K562 (cell line): ENCODE results near the gene NYAP2. TPM values are rescaled to one million over a fixed set of nuclear protein-coding genes. Genes with fewer than 3 reads are reported as not detected.
A peak's percentile ranks its signal among the peaks of the same experiment; 100 is the strongest.

ENCODE experiments used
- ARID1B ChIP-seq: fragments of 450-650 bp; IDR thresholded peaks from 2 replicates; pipeline ENCODE4 v1.6.1; 2016; ENCODE audit warnings: antibody characterized with exemption, mild to moderate bottlenecking, inconsistent platforms
- MIER1 ChIP-seq: fragments of 450-650 bp; IDR thresholded peaks from 2 replicates; pipeline ENCODE4 v1.6.1; 2016; ENCODE audit warnings: antibody characterized with exemption, mild to moderate bottlenecking, low read depth
- NCOA1 ChIP-seq: fragments of 450-650 bp; IDR thresholded peaks from 2 replicates; pipeline ENCODE4 v1.6.1; 2016; ENCODE audit warnings: low read depth
- NR2C2 ChIP-seq, 2 experiments: fragments of 200-800 bp in 1 of 2; sonication (Bioruptor generic) in 1 of 2; sonication (generic) in 1 of 2; formaldehyde crosslinking in 1 of 2; IDR thresholded peaks; 2 replicates each; pipeline versions ENCODE4 v1.6.1 to v1.8.0; 2016 to 2022; ENCODE audit warnings: mild to moderate bottlenecking in 1 of 2, missing compliant biosample characterization in 1 of 2, missing genetic modification characterization in 1 of 2, missing genetic modification reagents in 1 of 2
- POLR2AphosphoS5 ChIP-seq: IDR thresholded peaks from 2 replicates; pipeline ENCODE4 v1.6.1; 2011; ENCODE audit warnings: mild to moderate bottlenecking, low read depth, low read length, moderate library complexity; ENCODE audit not compliant: control insufficient read depth, insufficient read depth
- REST ChIP-seq, 2 experiments: fragments of 450-650 bp; formaldehyde crosslinking in 1 of 2; IDR thresholded peaks; 2 replicates each; pipeline versions ENCODE4 v1.4.0 to v1.6.1; 2014 to 2020; ENCODE audit warnings: mild to moderate bottlenecking in 2 of 2, borderline replicate concordance in 1 of 2, low read depth in 1 of 2
- TRIM24 ChIP-seq, 2 experiments: fragments of 450-650 bp; IDR thresholded peaks; 2 replicates each; pipeline ENCODE4 v1.6.1; 2016
- USF1 ChIP-seq: sonication (generic); formaldehyde crosslinking; IDR thresholded peaks from 2 replicates; pipeline ENCODE4 v1.9.0; 2022; ENCODE audit warnings: mild to moderate bottlenecking, missing genetic modification reagents
- ZMIZ1 ChIP-seq, 2 experiments: fragments of 150-350 bp in 1 of 2; IDR thresholded peaks; 2 replicates each; pipeline ENCODE4 v1.6.1; 2012 to 2016; ENCODE audit warnings: low read depth in 2 of 2, low read length in 2 of 2, mild to moderate bottlenecking in 1 of 2, moderate library complexity in 1 of 2
- ZNF134 ChIP-seq: fragments of 250-450 bp; sonication (Bioruptor Pico); conservative IDR thresholded peaks from 2 replicates; pipeline ENCODE4 v1.4.0; 2020
- polyA plus RNA-seq, 8 experiments: library from polyadenylated mRNA; depleted of rRNA in 4 of 8; stranded (reverse) in 5 of 8; unstranded in 3 of 8; fragments of >200 nt; fragmentation: Nextera tagmentation in 2 of 8; fragmentation: Illumina TruSeq in 1 of 8; extraction: Ambion mirVana in 2 of 8; extraction: Trizol in 1 of 8; gene quantifications; 2 replicates each; pipeline versions ENCODE4 v1.2.1 to v1.2.3, GENCODE V29; 2011 to 2014; ENCODE audit warnings: inconsistent platforms in 1 of 8, missing spikeins in 1 of 8
- total RNA-seq, 7 experiments: library from RNA; depleted of rRNA in 6 of 7; stranded (reverse); fragments of >200 nt in 6 of 7; fragmentation: Illumina TruSeq in 2 of 7; extraction: Trizol in 2 of 7; gene quantifications; 2 replicates each; pipeline versions ENCODE4 v1.2.1 to v1.2.3, GENCODE V29; 2011 to 2021; ENCODE audit warnings: low replicate concordance in 1 of 7
- TF ChIP-seq, protein P1 (sequence below): fragments of 250-450 bp; sonication (Bioruptor Pico); IDR thresholded peaks from 2 replicates; pipeline ENCODE4 v1.8.0; 2021; ENCODE audit warnings: borderline replicate concordance, mild to moderate bottlenecking, moderate library complexity; ENCODE audit not compliant: poor library complexity, severe bottlenecking

The NYAP2 gene
- total and polyA plus RNA-seq, 9 of the 15 experiments (the other 6 are each of a cell fraction or from before 2014, with no cell fraction given) = 0.03 to 0.04 (median 0.04) TPM; not detected in 3

DNA sequence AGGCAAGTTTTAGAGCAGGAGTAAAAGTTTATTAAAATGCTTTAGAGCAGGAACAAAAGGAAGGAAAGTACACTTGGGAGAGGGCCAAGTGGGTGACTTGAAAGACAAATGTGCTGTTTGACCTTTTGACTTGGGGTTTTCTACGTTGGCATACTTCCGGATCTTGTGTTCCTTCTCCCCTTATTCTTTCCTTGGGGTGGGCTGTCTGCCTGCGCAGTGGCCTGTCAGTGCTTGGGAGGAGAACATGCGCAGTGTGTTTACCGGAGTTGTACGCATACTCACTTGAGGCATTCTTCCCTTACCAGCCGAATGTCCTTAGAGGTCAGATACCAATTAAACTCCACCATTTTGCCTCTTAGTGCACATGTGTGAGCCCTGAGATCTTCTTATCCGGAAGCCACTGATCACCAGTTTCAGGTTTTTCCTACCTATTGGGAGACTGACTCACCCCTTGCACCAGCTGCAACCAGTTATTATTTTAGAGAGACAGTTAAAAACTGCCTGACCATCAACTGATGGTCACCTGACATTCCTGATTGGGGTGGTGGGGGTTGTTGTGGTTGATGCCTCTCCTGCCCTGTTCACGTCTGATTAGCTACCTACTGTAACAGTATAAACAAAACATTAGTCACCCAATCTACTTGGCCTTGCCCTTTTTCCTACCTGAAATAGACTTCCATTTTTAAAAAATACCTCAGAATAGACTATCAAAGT lies 67.5 kb downstream of the NYAP2 start (continued):
- TF ChIP-seq ZMIZ1 (IDR thresholded peaks at IDR 0.05; ENCODE audit: low read depth in 2 of 2, low read length in 2 of 2) = 0 out of 4 replicates have a peak, but pooled peaks of 1 of the 2 experiments have one; percentile 37
- TF ChIP-seq REST (IDR thresholded peaks at IDR 0.05; ENCODE audit: borderline replicate concordance) = peak; percentile 68
- TF ChIP-seq REST (CRISPR knock-in tag; IDR thresholded peaks at IDR 0.05; ENCODE audit: low read depth) = no peak
- TF ChIP-seq MIER1 = no peak
- TF ChIP-seq ARID1B = peak; percentile 71
- no peak for TF ChIP-seq NR2C2 (CRISPR knock-in tag; IDR thresholded peaks at IDR 0.05)
- peak; percentile 38; the same call in 1 of the 2 replicates for TF ChIP-seq NR2C2 (tag; IDR thresholded peaks at IDR 0.05)
- peak; percentile 53; the same call in 1 of the 2 replicates for TF ChIP-seq NCOA1
- TF ChIP-seq POLR2AphosphoS5 = peak; percentile 35; the same call in 1 of the 2 replicates
- peak; percentile 13; the same call in 1 of the 2 replicates for TF ChIP-seq USF1 (CRISPR knock-in tag)
- TF ChIP-seq, protein P1, sequence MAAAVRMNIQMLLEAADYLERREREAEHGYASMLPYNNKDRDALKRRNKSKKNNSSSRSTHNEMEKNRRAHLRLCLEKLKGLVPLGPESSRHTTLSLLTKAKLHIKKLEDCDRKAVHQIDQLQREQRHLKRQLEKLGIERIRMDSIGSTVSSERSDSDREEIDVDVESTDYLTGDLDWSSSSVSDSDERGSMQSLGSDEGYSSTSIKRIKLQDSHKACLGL (CRISPR knock-in tag) = no peak
- no peak; the same call in 1 of the 2 replicates for TF ChIP-seq ZNF134 (CRISPR knock-in tag)
- TF ChIP-seq TRIM24 (IDR thresholded peaks at IDR 0.05) = peak; percentile 54 to 63
